IPS-18a (cell line): ENCODE results near the gene NKX6-2.
"Not testable (repeated sequence)": the region's sequence is repeated elsewhere in the genome, so short reads cannot be mapped to it uniquely, and the experiment has no call there.

Experiments used
- H3K27ac ChIP-seq: one replicate; pipeline ENCODE4 v1.5.1; 2013; ENCODE audit warnings: low read length
- H3K27me3 ChIP-seq: one replicate; pipeline ENCODE4 v1.6.1; 2013; ENCODE audit warnings: mild to moderate bottlenecking, low read length; ENCODE audit not compliant: control insufficient read depth, insufficient read depth
- H3K36me3 ChIP-seq: one replicate; pipeline ENCODE4 v1.6.1; 2013; ENCODE audit warnings: low read depth, low read length; ENCODE audit not compliant: control insufficient read depth
- H3K4me1 ChIP-seq: one replicate; pipeline ENCODE4 v1.6.1; 2013; ENCODE audit warnings: low read depth, low read length; ENCODE audit not compliant: control insufficient read depth
- H3K4me3 ChIP-seq: one replicate; pipeline ENCODE4 v1.5.1; 2013; ENCODE audit warnings: low read length
- H3K9ac ChIP-seq: one replicate; pipeline ENCODE4 v1.6.1; 2013; ENCODE audit warnings: mild to moderate bottlenecking, low read length, moderate library complexity
- H3K9me3 ChIP-seq: one replicate; pipeline ENCODE4 v1.6.1; 2013; ENCODE audit warnings: low read depth, low read length; ENCODE audit not compliant: control insufficient read depth

The NKX6-2 gene

DNA sequence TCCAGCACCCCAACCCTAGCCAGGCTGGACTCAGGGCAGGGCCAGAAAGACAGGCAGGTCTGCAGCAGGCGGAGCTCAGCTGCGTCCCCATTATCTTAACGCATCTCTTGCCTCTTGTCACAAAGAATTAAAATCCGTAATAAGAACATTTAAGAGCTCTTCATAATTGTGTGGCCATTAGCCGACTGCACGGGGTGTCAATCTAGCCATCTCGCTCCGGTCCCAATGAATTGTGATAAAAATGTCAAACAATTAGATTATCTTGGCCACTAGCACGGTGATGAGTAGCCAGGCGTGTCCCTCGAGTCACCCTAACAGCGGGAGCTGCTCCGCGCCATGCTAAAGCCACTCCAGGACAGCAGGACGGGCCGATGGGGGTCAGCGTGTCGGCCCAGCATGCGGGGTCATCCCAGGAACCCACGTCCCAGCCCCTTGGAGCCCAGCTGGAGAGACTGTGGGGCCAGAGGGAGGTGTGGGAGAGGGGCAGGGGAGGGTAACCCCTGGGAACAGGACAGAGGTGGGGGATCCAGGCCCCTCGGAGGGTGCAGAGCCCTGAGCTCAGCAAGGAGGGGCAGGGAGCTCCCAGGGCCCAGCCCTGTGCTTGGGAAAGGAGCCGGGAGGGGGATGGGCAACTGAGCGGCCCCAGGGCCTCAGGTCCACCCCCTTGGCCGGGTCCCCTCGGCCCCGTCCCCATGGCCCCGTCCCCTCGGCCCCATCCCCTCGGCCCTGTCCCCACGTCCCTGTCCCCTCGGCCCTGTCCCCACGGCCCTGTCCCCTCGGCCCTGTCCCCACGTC is 17.7 kb upstream of the NKX6-2 start:
- H3K27ac ChIP-seq, result no peak overlapping the region
- no peak overlapping the region for H3K4me3 ChIP-seq
- no peaks in the 10 kb centered on the region for H3K27me3 ChIP-seq
- H3K9me3 ChIP-seq, result no peaks in the 10 kb centered on the region
- no peak overlapping the region for H3K9ac ChIP-seq
- no peaks in the 10 kb centered on the region for H3K36me3 ChIP-seq
- H3K4me1 ChIP-seq, result no peaks in the 10 kb centered on the region

DNA sequence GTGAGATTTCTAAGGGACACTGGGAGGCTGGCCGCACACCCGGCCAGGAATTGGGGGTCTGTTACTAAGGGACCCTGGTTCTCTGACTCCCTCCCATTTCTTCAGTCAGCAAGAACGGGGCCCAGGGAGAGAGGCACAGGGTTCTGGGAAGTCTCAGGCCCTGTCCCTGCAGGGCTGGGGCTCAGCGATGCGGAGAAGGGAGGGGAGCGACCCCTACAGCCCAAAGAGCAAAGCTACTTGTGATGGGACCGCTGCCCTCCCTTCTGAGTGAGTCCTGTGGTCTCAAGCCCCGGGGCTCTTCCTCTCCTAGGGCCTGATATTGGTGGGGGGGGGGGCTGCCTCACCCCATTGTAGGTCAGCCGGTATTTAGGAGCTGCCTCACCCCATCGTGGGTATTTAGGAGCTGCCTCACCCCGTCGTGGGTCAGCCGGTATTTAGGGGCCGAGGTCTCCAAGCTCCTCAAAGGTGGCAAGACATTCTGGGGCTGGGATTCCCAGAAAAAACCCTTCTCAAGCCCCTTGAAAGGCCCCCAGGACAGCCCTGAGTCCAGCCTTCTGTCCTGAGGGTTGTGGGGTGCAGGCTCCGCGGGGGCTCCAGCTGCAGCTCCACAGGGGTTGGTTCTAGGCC is 16.9 kb upstream of the NKX6-2 start:
- no peaks in the 10 kb centered on the region for H3K36me3 ChIP-seq
- H3K9me3 ChIP-seq, result no peaks in the 10 kb centered on the region
- no peaks in the 10 kb centered on the region for H3K4me1 ChIP-seq
- no peaks in the 10 kb centered on the region for H3K27me3 ChIP-seq
- no peak overlapping the region for H3K27ac ChIP-seq
- H3K9ac ChIP-seq, result no peak overlapping the region
- no peak overlapping the region for H3K4me3 ChIP-seq

DNA sequence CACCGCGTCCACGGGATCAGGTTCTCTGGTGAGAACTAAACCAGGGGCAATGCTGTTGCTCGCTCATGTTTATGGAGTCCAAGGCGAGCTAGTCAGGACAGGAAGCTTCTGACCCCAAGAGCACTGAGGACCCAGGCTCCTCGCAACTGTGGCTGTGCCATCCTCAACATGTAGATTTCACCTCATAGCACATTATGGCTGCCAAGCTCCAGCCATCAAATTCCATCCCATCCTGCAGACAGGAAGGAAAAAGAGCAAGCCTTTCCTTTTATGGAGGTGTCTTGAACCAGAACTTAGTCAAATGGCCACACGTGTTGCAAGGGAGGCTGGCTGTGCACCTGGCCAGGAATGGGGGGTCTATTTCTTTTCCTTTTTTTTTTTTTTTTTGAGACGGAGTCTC is 16.1 kb upstream of the NKX6-2 start:
- Histone ChIP-seq H3K4me3 (no peak overlapping the region), H3K36me3 (no peaks in the 10 kb centered on the region), H3K9ac (no peak overlapping the region), H3K9me3 (no peaks in the 10 kb centered on the region), H3K27ac (no peak overlapping the region), H3K4me1 (no peaks in the 10 kb centered on the region), H3K27me3 (no peaks in the 10 kb centered on the region)

DNA sequence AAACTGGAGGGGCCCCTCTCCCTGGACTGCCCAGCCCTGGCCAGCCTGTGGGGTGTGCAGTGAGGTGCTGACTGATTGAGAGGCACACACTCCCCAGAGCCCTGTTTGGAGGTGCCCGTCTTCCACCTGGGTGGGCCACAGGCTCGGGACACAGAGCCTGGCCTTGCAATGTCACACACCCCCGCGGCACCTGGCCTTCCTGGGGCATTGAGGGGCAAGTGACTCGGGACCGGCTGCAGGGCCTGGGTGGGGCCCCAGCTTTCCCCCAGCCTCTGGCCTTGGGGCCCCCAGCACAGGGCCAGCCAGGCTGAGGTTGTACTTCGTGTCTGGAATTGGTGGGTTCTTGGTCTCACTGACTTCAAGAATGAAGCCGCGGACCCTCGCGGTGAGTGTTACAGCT is 13.9 kb upstream of the NKX6-2 start:
- H3K4me3 ChIP-seq, result no peak overlapping the region
- no peak overlapping the region for H3K27ac ChIP-seq
- H3K36me3 ChIP-seq, result no peaks in the 10 kb centered on the region
- no peaks in the 10 kb centered on the region for H3K9me3 ChIP-seq
- no peak overlapping the region for H3K9ac ChIP-seq
- H3K4me1 ChIP-seq, result no peaks in the 10 kb centered on the region
- no peaks in the 10 kb centered on the region for H3K27me3 ChIP-seq

DNA sequence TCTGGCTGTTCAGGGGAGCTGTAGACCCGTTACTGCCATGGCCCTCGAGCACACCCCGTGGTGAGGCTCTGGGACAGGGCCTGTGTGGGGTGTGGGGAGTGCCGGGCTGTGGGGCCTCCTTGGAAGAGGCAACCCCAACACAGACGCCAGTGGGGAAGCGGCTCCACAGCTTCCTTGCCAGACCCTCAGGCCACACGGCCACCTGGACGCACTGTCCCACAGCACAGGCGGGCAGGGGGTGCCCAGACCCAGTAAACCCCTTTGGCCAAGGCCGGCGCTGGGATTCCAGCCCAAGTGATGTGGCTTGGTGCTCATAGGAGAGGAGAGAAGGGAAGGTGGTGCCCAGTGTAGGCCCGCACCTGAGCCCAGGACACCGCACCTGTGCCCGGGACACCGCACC is 12.9 kb upstream of the NKX6-2 start:
- Histone ChIP-seq H3K4me1 (no peaks in the 10 kb centered on the region), H3K9me3 (no peaks in the 10 kb centered on the region), H3K4me3 (no peak overlapping the region), H3K9ac (no peak overlapping the region), H3K27ac (no peak overlapping the region), H3K36me3 (no peaks in the 10 kb centered on the region), H3K27me3 (no peaks in the 10 kb centered on the region)

DNA sequence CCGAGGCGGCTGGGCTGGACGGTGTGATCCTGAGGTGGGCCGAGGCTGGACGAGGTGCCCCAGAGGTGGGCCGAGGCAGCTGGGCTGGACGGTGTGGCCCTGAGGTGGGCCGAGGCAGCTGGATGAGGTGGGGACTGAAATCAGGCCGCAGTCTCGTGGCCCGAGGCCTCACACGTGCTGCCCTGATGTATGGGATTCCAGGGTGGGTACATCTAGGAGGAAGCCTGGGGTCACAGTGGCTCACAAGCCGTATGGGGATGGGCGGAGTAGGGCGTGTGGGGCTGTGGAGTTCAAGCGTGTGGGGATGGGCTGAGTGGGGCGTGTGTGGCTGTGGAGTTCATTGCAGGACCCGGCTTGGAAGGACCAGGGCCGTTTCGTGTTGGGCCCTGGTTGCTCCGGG is 12.5 kb upstream of the NKX6-2 start:
- H3K9me3 ChIP-seq, result no peaks in the 10 kb centered on the region

DNA sequence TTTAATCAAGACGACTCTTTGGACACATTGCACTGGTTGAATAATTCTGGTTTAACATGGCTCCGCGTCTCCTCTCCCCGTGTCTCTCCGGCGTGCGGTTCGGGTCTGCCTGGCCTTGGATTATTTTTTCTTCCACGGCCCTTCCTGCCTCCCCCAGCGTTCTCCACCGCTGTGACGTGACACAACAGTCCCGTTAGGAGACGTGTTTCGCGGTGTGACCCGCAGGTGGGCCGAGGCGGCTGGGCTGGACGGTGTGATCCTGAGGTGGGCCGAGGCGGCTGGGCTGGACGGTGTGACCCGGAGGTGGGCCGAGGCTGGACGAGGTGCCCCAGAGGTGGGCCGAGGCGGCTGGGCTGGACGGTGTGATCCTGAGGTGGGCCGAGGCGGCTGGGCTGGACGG is 12.0 kb upstream of the NKX6-2 start:
- H3K27ac ChIP-seq, H3K9me3 ChIP-seq, H3K4me1 ChIP-seq, H3K36me3 ChIP-seq, H3K4me3 ChIP-seq, H3K9ac ChIP-seq, H3K27me3 ChIP-seq: not testable (repeated sequence)

More for the DNA sequence above, 12.5 kb upstream of the NKX6-2 start:
- Histone ChIP-seq H3K27me3 (no peaks in the 10 kb centered on the region), H3K27ac (no peak overlapping the region), H3K4me1 (no peaks in the 10 kb centered on the region), H3K9ac (no peak overlapping the region), H3K4me3 (no peak overlapping the region), H3K36me3 (no peaks in the 10 kb centered on the region)

DNA sequence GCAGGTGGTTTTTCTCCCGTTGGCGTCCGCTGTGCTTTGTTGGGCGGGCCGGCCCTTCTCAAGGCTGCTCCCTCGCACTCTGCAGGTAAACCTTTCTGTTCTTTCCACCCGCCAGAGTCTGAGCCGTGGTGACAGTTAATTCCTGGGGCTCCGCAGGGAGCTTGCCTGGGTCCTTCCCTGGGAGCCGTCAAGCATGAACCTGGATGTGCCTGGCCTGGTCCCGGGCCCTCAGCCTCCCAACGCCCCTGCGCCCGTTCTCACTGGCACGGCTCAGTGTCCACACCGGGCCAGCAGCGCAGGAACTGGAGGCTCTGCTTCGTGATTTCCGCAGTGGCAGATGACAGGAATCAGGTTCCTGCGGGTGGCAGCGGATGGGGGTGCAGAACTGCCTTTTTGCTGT is 10.9 kb upstream of the NKX6-2 start:
- no peak overlapping the region for H3K27ac ChIP-seq
- no peaks in the 10 kb centered on the region for H3K4me1 ChIP-seq
- H3K4me3 ChIP-seq, result no peak overlapping the region
- H3K9ac ChIP-seq, result no peak overlapping the region
- H3K9me3 ChIP-seq, result no peaks in the 10 kb centered on the region
- no peaks in the 10 kb centered on the region for H3K27me3 ChIP-seq
- H3K36me3 ChIP-seq, result no peaks in the 10 kb centered on the region

DNA sequence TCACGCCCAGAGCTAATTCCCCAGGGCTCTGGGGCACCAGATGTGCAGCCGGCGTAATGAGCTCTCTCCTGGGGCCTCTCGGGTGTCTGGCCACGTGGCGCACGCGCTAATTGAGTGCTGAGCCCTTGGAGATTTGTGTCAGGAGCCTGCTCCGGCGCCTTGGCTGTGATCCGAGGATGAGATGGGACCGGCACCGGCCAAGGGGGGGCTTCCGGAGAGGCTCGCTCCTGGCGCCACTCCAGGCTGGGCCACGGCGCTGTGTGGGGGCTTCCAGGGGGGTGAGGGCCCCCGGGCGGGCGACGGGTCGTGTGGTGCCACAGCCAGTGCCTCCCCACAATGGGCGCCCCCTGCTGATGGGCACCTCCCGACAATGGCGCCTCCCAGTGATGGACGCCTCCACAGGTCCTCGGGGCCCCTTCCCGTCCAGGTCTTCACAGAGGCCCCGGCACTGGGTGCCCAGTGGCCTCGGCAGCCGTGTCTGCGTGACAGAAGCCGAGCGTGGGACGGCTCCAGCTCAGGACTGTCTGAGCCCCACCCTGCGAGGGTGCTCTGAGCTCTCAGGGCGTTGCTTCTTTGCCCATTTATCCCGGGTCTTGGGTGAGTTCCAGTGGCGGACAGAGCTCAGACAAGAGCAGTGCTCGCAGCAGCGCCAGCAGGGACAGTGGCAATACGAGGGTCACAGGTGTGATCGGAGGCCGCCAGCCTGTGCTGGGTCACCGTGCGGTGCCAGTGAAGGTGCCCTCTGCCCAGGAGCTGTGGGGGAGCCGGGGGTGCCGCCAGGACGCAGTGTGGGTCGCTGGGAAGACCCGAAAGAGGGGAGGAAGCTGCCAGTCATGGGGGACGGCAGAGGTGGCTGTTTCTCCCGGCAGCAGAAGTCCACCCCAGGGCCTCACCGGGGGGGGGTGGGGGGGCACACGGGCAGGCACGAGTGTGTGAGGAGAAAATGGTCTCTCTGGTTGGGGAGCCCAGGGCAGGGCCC is 8.2 kb upstream of the NKX6-2 start:
- Histone ChIP-seq H3K27me3 (peaks cover 26% of the 10 kb centered on the region), H3K9me3 (no peaks in the 10 kb centered on the region), H3K9ac (no peak overlapping the region), H3K36me3 (no peaks in the 10 kb centered on the region), H3K4me3 (no peak overlapping the region), H3K27ac (no peak overlapping the region), H3K4me1 (no peaks in the 10 kb centered on the region)

DNA sequence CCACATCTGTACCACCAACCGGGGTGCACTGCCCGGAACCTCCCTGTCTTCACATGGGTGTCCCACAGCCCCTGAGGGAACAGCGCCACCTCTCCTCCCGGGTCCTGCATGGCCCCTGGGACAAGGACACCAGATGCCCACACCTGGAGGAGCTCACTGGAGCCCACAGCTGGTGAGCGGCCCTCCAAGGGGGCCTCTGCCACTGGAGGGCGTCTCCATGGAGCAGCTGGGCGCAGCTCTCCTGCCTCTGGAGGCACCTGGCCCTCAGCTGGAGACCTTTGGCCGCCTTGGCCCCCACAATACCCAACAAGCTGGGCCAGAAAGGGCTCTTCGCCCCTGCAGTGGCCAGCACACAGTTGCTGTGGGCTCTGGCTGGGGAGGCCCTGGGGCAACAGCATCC is 7.3 kb upstream of the NKX6-2 start:
- Histone ChIP-seq H3K27ac (no peak overlapping the region), H3K36me3 (no peaks in the 10 kb centered on the region), H3K4me3 (no peak overlapping the region), H3K27me3 (peaks cover 36% of the 10 kb centered on the region), H3K9ac (no peak overlapping the region), H3K4me1 (no peaks in the 10 kb centered on the region), H3K9me3 (no peaks in the 10 kb centered on the region)

DNA sequence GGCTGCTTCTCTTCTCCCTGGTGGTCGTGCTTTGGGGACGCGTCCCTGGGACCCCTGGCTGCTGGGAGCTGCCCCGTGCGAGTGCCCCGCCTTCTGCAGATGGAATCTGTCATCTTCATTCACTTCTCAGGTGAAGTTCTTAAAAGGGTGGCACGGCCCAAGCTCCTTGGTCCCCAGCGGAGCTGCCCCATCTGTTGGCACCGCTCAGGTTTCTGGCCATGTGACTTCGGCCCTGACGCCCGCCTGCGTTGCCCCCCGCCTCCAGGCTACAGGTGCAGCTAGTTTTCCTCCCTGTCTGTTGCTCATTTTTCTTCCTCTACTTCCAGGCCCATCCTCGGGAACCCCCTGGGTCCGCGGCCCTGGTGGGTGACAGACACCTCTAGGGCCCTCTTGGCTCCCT is 6.8 kb upstream of the NKX6-2 start:
- Histone ChIP-seq H3K4me1 (no peaks in the 10 kb centered on the region), H3K9ac (no peak overlapping the region), H3K36me3 (no peaks in the 10 kb centered on the region), H3K9me3 (no peaks in the 10 kb centered on the region), H3K4me3 (no peak overlapping the region), H3K27ac (no peak overlapping the region), H3K27me3 (peaks cover 40% of the 10 kb centered on the region)
